Activated T-helper 2 cell treated with anti-CD3 and anti-CD28 coated beads, Interferon-gamma antibody, Interleukin-2, Interleukin-4, amounts not matched to agents 10 μg/mL and 5 μg/mL and 100 μg/mL, durations not matched to agents 14 hours and 24 hours and 36 hours (primary cell): ENCODE measurements around the gene CNTNAP2. TPM values are rescaled to one million over a fixed set of nuclear protein-coding genes. Genes with fewer than 3 reads are reported as not detected.
"Not testable (repeated sequence)": the region's sequence is repeated elsewhere in the genome, so short reads cannot be mapped to it uniquely, and the experiment has no call there.

Experiments
- DNase-seq: peaks from one replicate; pipeline ENCODE4 v3.0.0; 2021; ENCODE audit warnings: low spot score
- H3K27ac Mint-ChIP-seq: one replicate; pipeline ENCODE4 v1.8.0; 2021; ENCODE audit warnings: mixed read lengths
- H3K27me3 Mint-ChIP-seq: one replicate; pipeline ENCODE4 v1.8.0; 2021; ENCODE audit warnings: low read depth, mixed read lengths
- H3K36me3 Mint-ChIP-seq: one replicate; pipeline ENCODE4 v1.8.0; 2021; ENCODE audit warnings: low read depth, mixed read lengths
- H3K4me1 Mint-ChIP-seq: one replicate; pipeline ENCODE4 v1.8.0; 2021; ENCODE audit warnings: low read depth, mixed read lengths
- H3K4me3 Mint-ChIP-seq: one replicate; pipeline ENCODE4 v1.8.0; 2021; ENCODE audit warnings: low read depth, mild to moderate bottlenecking, moderate library complexity, mixed read lengths
- H3K9me3 Mint-ChIP-seq: one replicate; pipeline ENCODE4 v1.8.0; 2021; ENCODE audit warnings: mixed read lengths
- intact Hi-C: fragments of 100-400 bp; cut with micrococcal nuclease; formaldehyde crosslinking; loops from one replicate; pipeline ENCODE4 v1.15.1; 2023
- total RNA-seq: library from RNA; stranded (reverse); gene quantifications from 2 replicates; pipeline ENCODE4 v1.2.3, GENCODE V29; 2022

The CNTNAP2 gene
- total RNA-seq, 1 donor from 2014 or later, result not detected

DNA sequence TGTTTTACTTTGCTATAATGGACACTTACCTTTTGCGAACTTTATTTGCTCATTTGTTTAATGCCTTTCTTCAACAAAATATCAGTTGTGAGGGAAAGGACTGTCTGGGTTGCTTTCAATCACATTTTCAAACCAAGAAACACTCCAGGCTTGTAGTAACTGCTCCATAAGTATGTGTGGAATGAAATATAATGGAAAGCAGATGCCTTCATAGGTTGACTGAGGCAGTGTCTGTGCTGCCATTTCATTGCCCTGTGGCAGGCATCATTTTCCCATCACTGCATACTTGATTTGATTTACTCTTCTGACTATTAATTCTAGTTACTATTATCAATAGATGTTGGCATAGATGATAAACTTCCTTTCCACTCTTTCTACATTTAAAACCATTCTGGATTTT is 762.3 kb downstream of the CNTNAP2 start:
- H3K36me3 Mint-ChIP-seq, result no peaks in the 10 kb centered on the region
- intact Hi-C loops, result no loop called here
- no peak for DNase-seq
- H3K4me3 Mint-ChIP-seq, result no peak overlapping the region
- H3K4me1 Mint-ChIP-seq, result no peaks in the 10 kb centered on the region
- peaks cover 17% of the 10 kb centered on the region for H3K9me3 Mint-ChIP-seq
- H3K27me3 Mint-ChIP-seq, result no peaks in the 10 kb centered on the region
- no peak overlapping the region for H3K27ac Mint-ChIP-seq

DNA sequence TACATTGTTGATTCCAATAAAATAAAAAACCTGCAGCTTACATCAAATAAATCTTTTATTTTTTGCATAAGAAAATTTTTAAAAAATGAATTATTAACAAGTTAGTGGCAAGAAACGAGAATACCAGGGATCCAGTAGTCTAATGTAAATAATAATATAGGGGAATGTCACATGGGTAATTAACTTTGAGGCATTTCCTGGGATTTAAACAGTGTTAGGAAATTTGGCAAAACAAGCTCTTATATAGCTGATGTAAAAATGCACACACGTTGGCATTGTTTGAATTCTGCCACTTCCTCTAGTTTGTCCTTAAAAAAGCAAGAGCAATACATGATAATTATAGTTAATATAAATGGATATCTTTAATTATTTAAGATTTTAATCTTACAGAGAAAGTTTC is 768.6 kb downstream of the CNTNAP2 start:
- no peaks in the 10 kb centered on the region for H3K36me3 Mint-ChIP-seq
- intact Hi-C loops, result no loop called here
- H3K4me1 Mint-ChIP-seq, result no peaks in the 10 kb centered on the region

DNA sequence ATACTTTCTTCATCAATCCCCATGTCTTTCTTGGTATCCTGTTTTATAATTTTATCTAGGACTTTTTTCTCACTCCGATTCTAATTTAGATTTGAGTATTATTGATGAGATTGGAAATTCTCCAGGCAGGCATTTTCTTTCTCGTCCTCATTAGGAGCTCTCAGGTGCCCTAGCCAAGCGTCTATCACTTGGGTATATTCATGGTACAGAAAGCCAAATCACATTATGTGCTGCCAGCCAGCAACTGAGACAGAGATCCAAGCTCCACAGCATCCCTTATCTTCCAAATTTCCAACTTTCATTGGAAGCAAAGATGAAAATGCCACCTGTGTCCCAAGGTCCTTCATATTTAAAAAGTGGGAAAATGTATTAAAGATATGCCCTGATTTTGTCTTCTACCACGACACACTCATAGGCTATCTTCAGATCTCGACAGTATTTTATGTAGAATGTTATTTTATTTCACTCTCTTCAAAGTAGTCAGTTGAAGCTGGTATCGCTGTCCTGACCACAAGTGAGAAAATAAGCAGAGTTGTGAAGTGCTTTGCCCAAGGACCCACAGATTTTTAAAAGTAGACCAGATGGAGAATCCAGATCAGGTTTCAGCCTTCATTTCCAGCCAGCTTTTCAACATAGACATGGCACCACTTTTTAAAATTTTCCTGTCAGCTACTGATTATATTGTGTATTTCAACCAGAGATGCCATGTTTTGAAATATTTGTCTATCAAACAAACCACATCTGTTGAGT is 773.4 kb downstream of the CNTNAP2 start:
- Mint-ChIP-seq H3K27ac (no peak overlapping the region), H3K36me3 (no peaks in the 10 kb centered on the region)
- intact Hi-C loops, result no loop called here

More for the DNA sequence above, 768.6 kb downstream of the CNTNAP2 start:
- no peak for DNase-seq
- H3K27ac Mint-ChIP-seq, result no peak overlapping the region
- H3K9me3 Mint-ChIP-seq, result peaks cover 21% of the 10 kb centered on the region
- no peak overlapping the region for H3K4me3 Mint-ChIP-seq
- no peaks in the 10 kb centered on the region for H3K27me3 Mint-ChIP-seq

DNA sequence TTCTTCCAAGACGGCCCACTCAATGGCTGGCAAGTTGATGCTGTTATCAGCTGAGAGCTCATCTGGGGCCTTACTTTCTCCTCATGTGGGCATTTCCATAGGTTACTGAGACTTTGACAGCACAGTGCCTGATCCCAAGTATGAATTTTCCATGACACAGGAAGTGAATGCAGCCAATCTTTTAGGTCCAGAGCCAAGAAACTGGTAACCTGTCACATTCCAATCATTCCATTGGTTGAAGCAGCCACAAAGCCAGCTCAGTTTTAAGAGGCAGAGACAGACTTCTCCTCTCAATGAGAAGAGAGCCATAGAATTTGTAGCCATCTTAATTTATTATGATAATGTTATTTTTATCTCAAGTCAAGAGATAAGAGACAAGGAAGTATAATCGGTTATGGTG is 775.5 kb downstream of the CNTNAP2 start:
- DNase-seq, result no peak
- Mint-ChIP-seq H3K9me3 (peaks cover 20% of the 10 kb centered on the region), H3K27me3 (no peaks in the 10 kb centered on the region), H3K4me3 (no peak overlapping the region), H3K36me3 (no peaks in the 10 kb centered on the region), H3K27ac (no peak overlapping the region), H3K4me1 (no peaks in the 10 kb centered on the region)
- intact Hi-C loops, result no loop called here

More for the DNA sequence above, 773.4 kb downstream of the CNTNAP2 start:
- no peaks in the 10 kb centered on the region for H3K27me3 Mint-ChIP-seq
- H3K9me3 Mint-ChIP-seq, result peaks cover 18% of the 10 kb centered on the region
- no peaks in the 10 kb centered on the region for H3K4me1 Mint-ChIP-seq
- no peak for DNase-seq
- no peak overlapping the region for H3K4me3 Mint-ChIP-seq

DNA sequence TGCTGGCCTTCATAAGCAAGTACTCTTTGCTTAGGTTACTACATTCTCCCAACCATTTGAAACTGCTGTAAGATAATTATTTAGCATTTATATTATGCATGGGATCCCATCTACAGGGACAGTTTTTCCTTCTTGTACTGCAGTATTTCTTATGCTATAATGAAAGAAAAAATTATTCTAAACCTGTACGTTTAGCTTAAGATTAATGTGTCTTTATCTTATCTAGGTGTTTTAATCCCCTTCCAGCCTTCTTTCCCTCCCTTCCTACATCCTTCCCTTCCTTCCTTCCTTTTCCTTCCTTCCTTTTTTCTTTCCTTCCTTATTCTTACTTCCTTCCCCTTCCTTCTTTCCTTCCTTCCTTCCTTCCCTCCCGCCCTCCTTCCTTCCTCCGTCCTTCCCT is 778.3 kb downstream of the CNTNAP2 start:
- no peak overlapping the region for H3K4me3 Mint-ChIP-seq
- H3K9me3 Mint-ChIP-seq, result peaks cover 25% of the 10 kb centered on the region
- no peaks in the 10 kb centered on the region for H3K36me3 Mint-ChIP-seq
- H3K27ac Mint-ChIP-seq, result no peak overlapping the region
- H3K4me1 Mint-ChIP-seq, result no peaks in the 10 kb centered on the region
- DNase-seq, result no peak
- H3K27me3 Mint-ChIP-seq, result no peaks in the 10 kb centered on the region
- intact Hi-C loops, result no loop called here

DNA sequence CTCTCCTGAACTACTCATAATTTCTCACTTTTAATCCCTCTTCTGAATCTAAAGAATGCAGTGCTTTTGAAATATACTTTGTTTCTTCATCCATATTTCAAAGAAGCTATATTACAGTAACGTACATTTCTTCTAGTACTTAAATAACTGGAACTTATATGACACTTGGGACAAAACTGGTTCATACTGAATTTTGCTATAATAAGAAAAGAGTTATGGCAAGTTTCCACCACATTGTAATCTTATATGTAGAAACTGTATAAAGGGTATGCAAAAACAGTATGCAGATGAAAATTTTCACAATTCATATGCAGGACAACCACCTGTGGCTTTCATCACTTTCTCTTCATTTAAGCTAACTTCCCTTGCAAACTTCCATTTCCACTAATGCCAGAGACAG is 785.7 kb downstream of the CNTNAP2 start:
- intact Hi-C loops, result no loop called here
- Mint-ChIP-seq H3K9me3 (peaks cover 39% of the 10 kb centered on the region), H3K36me3 (no peaks in the 10 kb centered on the region), H3K4me3 (no peak overlapping the region), H3K27ac (no peak overlapping the region), H3K27me3 (no peaks in the 10 kb centered on the region), H3K4me1 (no peaks in the 10 kb centered on the region)
- DNase-seq, result no peak

DNA sequence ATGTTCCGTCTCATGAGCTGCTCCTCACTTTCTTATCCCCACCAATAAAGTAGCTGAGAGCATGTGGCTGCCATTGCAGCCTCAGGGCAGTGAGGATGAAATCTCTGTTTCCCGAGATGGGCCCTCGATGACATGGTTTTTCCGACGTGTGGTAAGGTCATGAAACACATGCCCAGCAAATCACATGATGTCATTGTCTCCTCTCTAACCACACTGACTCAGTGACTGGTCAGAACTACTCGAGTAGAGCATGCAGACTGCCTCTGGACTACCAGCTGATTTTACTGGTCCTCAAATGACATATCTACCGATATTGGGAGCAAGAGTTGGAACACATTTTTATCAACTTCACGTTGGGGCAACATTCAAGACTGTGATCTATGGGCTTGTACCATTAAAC is 786.1 kb downstream of the CNTNAP2 start:
- H3K4me1 Mint-ChIP-seq, result no peaks in the 10 kb centered on the region
- peaks cover 39% of the 10 kb centered on the region for H3K9me3 Mint-ChIP-seq
- intact Hi-C loops, result no loop called here
- no peak overlapping the region for H3K27ac Mint-ChIP-seq
- no peak for DNase-seq
- H3K27me3 Mint-ChIP-seq, result no peaks in the 10 kb centered on the region
- H3K36me3 Mint-ChIP-seq, result no peaks in the 10 kb centered on the region
- H3K4me3 Mint-ChIP-seq, result no peak overlapping the region

DNA sequence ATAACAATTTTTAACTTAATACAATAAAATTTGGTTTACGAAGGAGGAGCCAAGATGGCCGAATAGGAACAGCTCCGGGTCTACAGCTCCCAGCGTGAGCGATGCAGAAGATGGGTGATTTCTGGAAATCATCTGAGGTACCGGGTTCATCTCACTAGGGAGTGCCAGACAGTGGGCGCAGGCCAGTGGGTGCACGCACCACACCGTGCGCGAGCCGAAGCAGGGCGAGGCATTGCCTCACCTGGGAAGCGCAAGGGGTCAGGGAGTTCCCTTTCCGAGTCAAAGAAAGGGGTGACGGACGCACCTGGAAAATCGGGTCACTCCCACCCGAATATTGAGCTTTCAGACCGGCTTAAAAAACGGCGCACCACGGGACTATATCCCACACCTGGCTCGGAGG is 789.1 kb downstream of the CNTNAP2 start:
- H3K36me3 Mint-ChIP-seq, H3K4me3 Mint-ChIP-seq, DNase-seq, H3K27ac Mint-ChIP-seq, H3K27me3 Mint-ChIP-seq, intact Hi-C loops, H3K4me1 Mint-ChIP-seq: not testable (repeated sequence)
- H3K9me3 Mint-ChIP-seq, result peaks cover 24% of the 10 kb centered on the region

DNA sequence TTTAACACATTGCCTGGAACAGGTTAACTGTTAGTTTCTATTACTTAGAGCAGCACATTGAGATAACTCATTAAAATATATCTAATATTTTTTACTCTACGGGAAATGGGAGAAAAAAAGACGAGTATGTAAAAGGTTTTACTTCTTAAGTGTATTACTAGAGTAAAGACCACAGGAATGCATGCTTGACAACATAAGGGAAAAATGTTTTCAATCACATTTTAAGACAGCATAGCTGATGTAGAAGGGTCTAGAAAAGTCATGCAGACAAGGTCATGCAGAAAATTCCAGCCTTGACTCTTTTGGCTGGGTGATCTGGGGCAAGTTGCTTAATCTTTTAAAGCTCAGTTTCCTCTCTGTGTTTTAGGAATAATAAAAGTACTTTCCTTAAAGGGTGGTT is 806.2 kb downstream of the CNTNAP2 start:
- Mint-ChIP-seq H3K9me3 (peaks cover 26% of the 10 kb centered on the region), H3K4me3 (no peak overlapping the region), H3K27ac (no peak overlapping the region), H3K36me3 (no peaks in the 10 kb centered on the region), H3K4me1 (no peaks in the 10 kb centered on the region), H3K27me3 (no peaks in the 10 kb centered on the region)
- DNase-seq, result no peak
- intact Hi-C loops, result no loop called here

DNA sequence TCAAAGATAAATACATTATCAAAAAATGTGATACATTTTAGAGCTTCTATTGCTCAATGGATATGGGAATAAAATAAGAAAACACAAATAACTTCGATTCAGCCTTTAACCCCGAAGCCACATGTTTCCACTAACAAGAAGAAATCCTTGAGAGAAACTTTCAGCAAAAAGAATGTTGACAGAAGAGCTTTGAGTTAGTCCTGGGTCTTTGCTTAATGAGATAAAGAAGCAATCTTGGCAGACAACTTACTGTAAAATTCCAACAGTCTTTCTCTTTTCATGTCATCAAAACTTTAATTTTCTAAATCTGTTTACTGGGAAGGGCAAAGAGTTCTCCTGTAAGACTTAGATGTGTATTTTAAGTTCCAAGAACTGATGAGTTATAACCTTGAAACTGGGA is 810.2 kb downstream of the CNTNAP2 start:
- intact Hi-C loops, result no loop called here
- Mint-ChIP-seq H3K27ac (no peak overlapping the region), H3K36me3 (no peaks in the 10 kb centered on the region), H3K27me3 (no peaks in the 10 kb centered on the region), H3K4me3 (no peak overlapping the region), H3K4me1 (no peaks in the 10 kb centered on the region), H3K9me3 (peaks cover 7% of the 10 kb centered on the region)
- no peak for DNase-seq

DNA sequence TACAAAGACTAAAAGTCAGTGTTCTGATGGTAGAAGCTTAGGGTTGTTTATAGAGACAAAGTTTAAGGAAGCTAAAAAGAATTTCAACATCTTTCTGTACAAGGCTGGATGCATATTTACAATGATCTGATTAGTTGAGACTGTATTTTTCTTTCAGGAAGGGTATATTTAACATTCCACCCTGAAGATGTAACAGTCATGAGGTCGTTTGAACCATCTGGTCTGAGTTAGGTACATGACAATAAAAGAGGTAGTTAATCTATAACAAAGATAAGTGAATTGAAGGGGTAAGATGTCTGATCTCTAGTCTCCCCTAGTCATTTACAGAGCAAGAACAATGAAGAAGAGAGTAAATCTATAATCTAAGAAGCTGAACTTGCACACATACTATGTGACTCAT is 821.2 kb downstream of the CNTNAP2 start:
- Mint-ChIP-seq H3K27me3 (no peaks in the 10 kb centered on the region), H3K9me3 (peaks cover 32% of the 10 kb centered on the region), H3K4me1 (no peaks in the 10 kb centered on the region), H3K27ac (no peak overlapping the region), H3K4me3 (no peak overlapping the region), H3K36me3 (no peaks in the 10 kb centered on the region)
- no peak for DNase-seq
- intact Hi-C loops, result no loop called here

DNA sequence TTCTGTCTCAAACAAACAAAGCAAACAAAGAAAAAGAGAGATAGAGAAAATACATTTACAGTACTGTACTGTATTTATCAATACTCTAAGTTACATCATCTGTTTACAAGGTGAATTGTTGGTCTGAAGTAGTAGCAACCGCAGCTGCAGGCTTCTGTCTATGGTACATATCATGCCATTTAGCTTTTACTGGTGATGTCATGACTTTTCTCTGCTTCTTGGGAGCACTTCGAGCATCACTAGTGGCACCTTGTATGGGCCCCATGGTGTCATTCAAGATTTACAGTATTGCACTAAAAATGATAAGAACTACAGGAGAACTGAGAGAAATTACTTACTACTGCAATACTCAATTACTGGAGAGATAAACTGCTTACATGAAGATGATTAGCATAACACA is 826.9 kb downstream of the CNTNAP2 start:
- Mint-ChIP-seq H3K27me3 (no peaks in the 10 kb centered on the region), H3K4me1 (no peaks in the 10 kb centered on the region), H3K9me3 (peaks cover 30% of the 10 kb centered on the region), H3K4me3 (no peak overlapping the region), H3K36me3 (no peaks in the 10 kb centered on the region), H3K27ac (no peak overlapping the region)
- no peak for DNase-seq
- intact Hi-C loops, result no loop called here

DNA sequence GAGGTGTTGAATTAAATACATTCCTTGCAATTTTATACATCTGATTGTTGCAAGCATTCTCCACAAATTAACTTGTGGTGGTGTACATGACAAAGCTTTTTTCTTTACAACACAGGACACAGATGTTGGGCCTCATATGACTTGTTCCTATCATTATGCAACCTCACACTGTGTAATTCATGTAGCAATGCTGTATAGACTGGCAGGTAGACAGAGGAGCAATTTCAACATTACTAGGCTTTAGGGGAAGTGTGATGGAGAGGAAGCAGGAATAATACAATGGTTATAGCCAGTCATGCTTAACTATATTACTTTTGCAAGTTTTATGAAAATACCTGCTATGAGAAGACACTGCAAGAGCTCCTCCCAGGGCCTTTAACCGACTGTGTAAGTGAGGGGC is 832.1 kb downstream of the CNTNAP2 start:
- intact Hi-C loops, result no loop called here
- Mint-ChIP-seq H3K36me3 (no peaks in the 10 kb centered on the region), H3K4me1 (no peaks in the 10 kb centered on the region), H3K9me3 (peaks cover 29% of the 10 kb centered on the region), H3K27me3 (no peaks in the 10 kb centered on the region), H3K4me3 (no peak overlapping the region), H3K27ac (no peak overlapping the region)
- no peak for DNase-seq

DNA sequence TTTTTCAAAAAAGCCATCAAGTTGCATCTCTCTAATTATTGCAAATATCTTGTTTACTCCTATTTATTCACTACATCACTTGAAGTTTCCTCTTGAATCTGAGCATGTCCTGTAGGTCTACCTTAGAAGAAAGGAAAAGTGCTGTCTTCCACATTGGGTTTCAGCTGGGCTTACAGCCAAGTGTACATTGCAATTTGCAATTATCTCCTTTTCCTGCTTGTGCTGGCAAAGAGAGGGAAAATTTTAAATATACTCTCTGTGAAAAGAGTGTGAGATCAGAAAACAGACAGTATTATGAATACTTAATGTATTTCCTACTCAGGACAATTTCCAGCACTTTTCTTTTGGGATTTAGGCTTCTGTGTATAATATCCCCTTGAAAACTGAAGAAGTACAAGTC is 839.7 kb downstream of the CNTNAP2 start:
- H3K4me1 Mint-ChIP-seq, result no peaks in the 10 kb centered on the region
- H3K9me3 Mint-ChIP-seq, result peaks cover 44% of the 10 kb centered on the region
- intact Hi-C loops, result no loop called here
- H3K36me3 Mint-ChIP-seq, result no peaks in the 10 kb centered on the region
- DNase-seq, result no peak
- no peaks in the 10 kb centered on the region for H3K27me3 Mint-ChIP-seq
- H3K27ac Mint-ChIP-seq, result no peak overlapping the region
- H3K4me3 Mint-ChIP-seq, result no peak overlapping the region
